HepG2 (cell line): Measurements from ENCODE around the gene SEMA5B. TPM values are rescaled to one million over a fixed set of nuclear protein-coding genes. Genes with fewer than 3 reads are reported as not detected.

Source experiments
- ATAC-seq: fragments of 200-7000 bp; cut with Tn5 transposase; 3 replicates; pipeline ENCODE4 v1.9.1; 2020; ENCODE audit warnings: mild to moderate bottlenecking, moderate library complexity
- BruUV-seq: library from RNA; stranded (reverse); fragments of 400-500 nt; replicated peaks from 2 replicates; lab custom pipeline; 2021; lab: Mats Ljungman, UMichigan
- CTCF ChIA-PET: fragments of 300-600 bp; formaldehyde crosslinking; extraction: SDS; loops from one replicate; lab custom pipeline; 2021; ENCODE audit warnings: low total read pairs, inconsistent platforms, low intra/inter-chr PET ratio; lab: Yijun Ruan, JAX
- POLR2A ChIA-PET: fragments of 350-600 bp; sonication (Branson Sonifier 250); formaldehyde crosslinking; loops from one replicate; lab custom pipeline; 2020; ENCODE audit warnings: antibody characterized with exemption, inconsistent platforms; lab: Yijun Ruan, JAX
- DNase-seq: peaks from one replicate; pipeline ENCODE4 v3.0.0-alpha.2; 2015; ENCODE audit warnings: low spot score
- FAIRE-seq: peaks from 3 replicates; lab custom pipeline; 2011; peaks lifted over from hg19 to GRCh38; lab: Jason Lieb, UNC
- H2AFZ ChIP-seq: one replicate; pipeline ENCODE4 v1.6.1; 2011; ENCODE audit warnings: low read length, inconsistent platforms
- H3K27ac ChIP-seq: fragments of 300-600 bp; 3 replicates; pipeline ENCODE4 v1.8.0; 2011; ENCODE audit warnings: mixed run types, mild to moderate bottlenecking, mixed read lengths, low read length, inconsistent platforms; ENCODE audit not compliant: insufficient read depth; ENCODE audit errors: extremely low read length
- H3K27me3 ChIP-seq, 2 experiments: fragments of 200-600 bp in 1 of 2; 2 replicates in 1 of 2; 3 replicates in 1 of 2; pipeline versions ENCODE4 v1.6.0 to v1.8.0; 2011; ENCODE audit warnings: low read length in 2 of 2, mild to moderate bottlenecking in 2 of 2, moderate library complexity in 2 of 2, inconsistent platforms in 1 of 2; ENCODE audit not compliant: insufficient read depth in 2 of 2, control insufficient read depth in 1 of 2
- H3K36me3 ChIP-seq, 2 experiments: fragments of 200-600 bp in 1 of 2; replicated peaks in 1 of 2; 2 replicates in 1 of 2; 3 replicates in 1 of 2; pipeline versions ENCODE4 v1.5.1 to v1.8.0; 2011; ENCODE audit warnings: low read length in 2 of 2, inconsistent platforms in 1 of 2; ENCODE audit not compliant: insufficient read depth in 2 of 2, control insufficient read depth in 1 of 2
- H3K4me1 ChIP-seq: 2 replicates; pipeline ENCODE4 v1.5.1; 2012; ENCODE audit warnings: low read length, inconsistent platforms; ENCODE audit not compliant: insufficient read depth
- H3K4me2 ChIP-seq: 2 replicates; pipeline ENCODE4 v1.6.0; 2011; ENCODE audit warnings: low read depth, low read length, inconsistent platforms
- H3K4me3 ChIP-seq, 3 experiments: fragments of 200-600 bp in 1 of 3; sonication (generic), shearing (Covaris generic) in 1 of 3; replicated peaks in 1 of 3; 2 replicates each; pipeline ENCODE4 v1.5.1; 2011 to 2016; ENCODE audit warnings: low read length in 3 of 3, inconsistent platforms in 2 of 3, low read depth in 2 of 3, mild to moderate bottlenecking in 2 of 3, control low read depth in 1 of 3, mixed read lengths in 1 of 3; ENCODE audit not compliant: insufficient read depth in 1 of 3
- H3K79me2 ChIP-seq: one replicate; pipeline ENCODE4 v1.6.1; 2011; ENCODE audit warnings: low read length, inconsistent platforms; ENCODE audit not compliant: insufficient read depth
- H3K9ac ChIP-seq: 2 replicates; pipeline ENCODE4 v1.6.0; 2011; ENCODE audit warnings: mild to moderate bottlenecking, low read depth, low read length, inconsistent platforms; ENCODE audit not compliant: insufficient read depth
- H3K9me3 ChIP-seq: 2 replicates; pipeline ENCODE4 v1.5.1; 2012; ENCODE audit warnings: mild to moderate bottlenecking, low read length
- H4K20me1 ChIP-seq: 2 replicates; pipeline ENCODE4 v1.6.0; 2011; ENCODE audit warnings: inconsistent platforms, mild to moderate bottlenecking, low read length, moderate library complexity; ENCODE audit not compliant: insufficient read depth
- ELF3 ChIP-seq: IDR thresholded peaks from 2 replicates; pipeline ENCODE4 v1.6.1; 2016; ENCODE audit warnings: missing genetic modification reagents, missing compliant biosample characterization
- FOSL1 ChIP-seq: sonication (generic); formaldehyde crosslinking; IDR thresholded peaks from 2 replicates; pipeline ENCODE4 v1.9.0; 2021; ENCODE audit warnings: missing genetic modification reagents, borderline replicate concordance
- HNRNPL ChIP-seq: fragments of 200-400 bp; formaldehyde crosslinking; IDR thresholded peaks from 2 replicates; pipeline ENCODE4 v1.6.1; 2017; ENCODE audit warnings: mild to moderate bottlenecking, low read depth, low read length
- NCOA1 ChIP-seq: sonication (generic); formaldehyde crosslinking; IDR thresholded peaks from 2 replicates; pipeline ENCODE4 v1.9.0; 2021; ENCODE audit warnings: missing genetic modification reagents
- NCOA2 ChIP-seq: sonication (generic); formaldehyde crosslinking; IDR thresholded peaks from 2 replicates; pipeline ENCODE4 v1.8.0; 2022; ENCODE audit warnings: inconsistent platforms
- RBFOX2 ChIP-seq: fragments of 200-400 bp; formaldehyde crosslinking; IDR thresholded peaks from 2 replicates; pipeline ENCODE4 v1.6.1; 2017; ENCODE audit warnings: low read depth, mild to moderate bottlenecking, low read length
- RBM22 ChIP-seq: fragments of 200-400 bp; formaldehyde crosslinking; optimal IDR thresholded peaks from 2 replicates; pipeline ENCODE3; 2017; ENCODE audit warnings: mild to moderate bottlenecking, low read length, moderate library complexity
- ZBTB21 ChIP-seq: sonication (generic); formaldehyde crosslinking; IDR thresholded peaks from 2 replicates; pipeline ENCODE4 v1.4.0; 2020; ENCODE audit warnings: missing genetic modification reagents
- ZBTB7B ChIP-seq: sonication (generic); formaldehyde crosslinking; IDR thresholded peaks from 2 replicates; pipeline ENCODE4 v1.4.0; 2020; ENCODE audit warnings: missing genetic modification reagents
- ZFP62 ChIP-seq: sonication (generic); formaldehyde crosslinking; IDR thresholded peaks from 2 replicates; pipeline ENCODE4 v1.4.0; 2020; ENCODE audit warnings: missing genetic modification reagents
- ZMYM4 ChIP-seq: sonication (generic); formaldehyde crosslinking; IDR thresholded peaks from 2 replicates; pipeline ENCODE4 v1.8.1; 2023; ENCODE audit warnings: mild to moderate bottlenecking, missing genetic modification reagents
- ZNF274 ChIP-seq: sonication (generic); formaldehyde crosslinking; IDR thresholded peaks from 2 replicates; pipeline ENCODE4 v1.5.1; 2020; ENCODE audit warnings: mild to moderate bottlenecking, missing genetic modification reagents
- ZNF777 ChIP-seq: sonication (generic); formaldehyde crosslinking; IDR thresholded peaks from 2 replicates; pipeline ENCODE4 v1.4.0; 2020; ENCODE audit warnings: missing genetic modification reagents
- ZSCAN29 ChIP-seq: sonication (generic); formaldehyde crosslinking; conservative IDR thresholded peaks from 2 replicates; pipeline ENCODE4 v1.4.0; 2020; ENCODE audit warnings: mild to moderate bottlenecking, missing genetic modification reagents
- WGBS: methylation state at CpG from one replicate; pipeline ENCODE4 v1.1.6; 2017; ENCODE audit warnings: low lambda C conversion rate; 5-methylcytosine and 5-hydroxymethylcytosine counted together
- in situ Hi-C: cut with HindIII; loops from 2 replicates; pipeline ENCODE4 v1.10.0; 2017; ENCODE audit warnings: low pct_unique_long_range_greater_than_20kb; ENCODE audit not compliant: extremely low pct_ligation_motif_present
- intact Hi-C: fragments of 100-400 bp; cut with micrococcal nuclease; formaldehyde crosslinking; loops from one replicate; pipeline ENCODE4 v1.10.0; 2022; ENCODE audit not compliant: unreplicated experiment
- polyA plus RNA-seq, 8 experiments: library from polyadenylated mRNA; depleted of rRNA in 3 of 8; stranded (reverse) in 7 of 8; unstranded in 1 of 8; fragments of >200 nt; fragmentation: Illumina TruSeq in 4 of 8; extraction: Trizol in 4 of 8; gene quantifications; 2 replicates each; pipeline versions ENCODE4 v1.2.1 to v1.2.3, GENCODE V29; 2011 to 2016; ENCODE audit warnings: low read depth in 4 of 8, missing spikeins in 1 of 8, mixed read lengths in 1 of 8; ENCODE audit not compliant: insufficient read depth in 1 of 8
- total RNA-seq, 5 experiments: library from RNA; depleted of rRNA; stranded (reverse); fragments of >200 nt; fragmentation: Illumina TruSeq; extraction: Trizol; gene quantifications; 2 replicates each; pipeline ENCODE4 v1.2.3, GENCODE V29; 2016; ENCODE audit warnings: low read depth in 1 of 5
- TF ChIP-seq, protein P1 (sequence below): sonication (generic); formaldehyde crosslinking; conservative IDR thresholded peaks from 2 replicates; pipeline ENCODE4 v1.4.0; 2020; ENCODE audit warnings: missing genetic modification reagents
- TF ChIP-seq, protein P2 (sequence below): IDR thresholded peaks from 2 replicates; pipeline ENCODE4 v1.6.1; 2016; ENCODE audit warnings: low read depth, control low read depth
- TF ChIP-seq, protein P3 (sequence below): sonication (generic); formaldehyde crosslinking; IDR thresholded peaks from 2 replicates; pipeline ENCODE4 v1.5.1; 2020; ENCODE audit warnings: mild to moderate bottlenecking, missing genetic modification reagents, moderate library complexity
- TF ChIP-seq, protein P4 (sequence below): sonication (generic); formaldehyde crosslinking; IDR thresholded peaks from 2 replicates; pipeline ENCODE4 v1.8.0; 2022; ENCODE audit warnings: mild to moderate bottlenecking, missing genetic modification reagents; ENCODE audit not compliant: insufficient replicate concordance
- TF ChIP-seq, protein P5 (sequence below): sonication (generic); formaldehyde crosslinking; IDR thresholded peaks from 2 replicates; pipeline ENCODE4 v1.4.0; 2020; ENCODE audit warnings: missing genetic modification reagents

The SEMA5B gene
- total and polyA plus RNA-seq, 2 of the 13 experiments (the other 11 are each of a cell fraction or from before 2014, with no cell fraction given): not detected

DNA sequence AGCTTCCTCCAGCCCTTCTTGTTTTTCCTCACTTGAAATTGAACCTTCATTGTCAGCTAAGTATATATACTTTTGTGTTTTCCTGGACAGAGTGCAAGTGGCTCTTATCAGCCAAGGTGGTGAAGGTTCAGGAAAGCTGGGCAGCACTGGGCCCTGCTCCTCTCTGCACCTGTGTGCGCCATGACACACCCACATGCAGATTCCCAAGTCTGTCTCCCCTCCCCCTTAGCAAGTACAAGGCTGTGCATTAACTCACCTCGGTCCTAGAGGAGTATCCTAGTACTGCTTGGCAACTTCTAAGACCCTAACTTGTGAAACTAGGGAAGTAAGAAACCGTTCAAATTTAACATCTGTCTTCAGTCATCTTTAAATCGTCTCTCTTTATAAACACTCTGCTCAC, 146.9 kb downstream of the SEMA5B start:
- Histone ChIP-seq H3K9me3 (no peaks in the 10 kb centered on the region), H3K4me1 (no peaks in the 10 kb centered on the region), H2AFZ (no peak overlapping the region), H3K27ac (no peak overlapping the region), H3K9ac (no peak overlapping the region), H3K27me3 (no peaks in the 10 kb centered on the region), H4K20me1 (no peaks in the 10 kb centered on the region), H3K79me2 (no peaks in the 10 kb centered on the region), H3K36me3 (no peaks in the 10 kb centered on the region), H3K4me3 (no peak overlapping the region), H3K4me2 (no peak overlapping the region)
- ChIA-PET CTCF (no interaction called here), POLR2A (no interaction called here)
- DNase-seq: no peak
- no peak for ATAC-seq
- in situ Hi-C loops: no loop called here
- WGBS: 82% methylated on average over 4 of the region's 4 CpGs
- no TSS peak for BruUV-seq
- TF ChIP-seq NCOA2 (CRISPR knock-in tag) (no peak), RBM22 (no peak), ZBTB21 (no peak), FOSL1 (no peak), ZMYM4 (CRISPR knock-in tag) (no peak), RBFOX2 (no peak), ELF3 (CRISPR knock-in tag) (no peak), NCOA1 (no peak), ZBTB7B (CRISPR knock-in tag) (no peak), ZNF274 (CRISPR knock-in tag) (no peak), HNRNPL (no peak), ZFP62 (CRISPR knock-in tag) (no peak), ZNF777 (CRISPR knock-in tag) (no peak), ZSCAN29 (no peak)
- TF ChIP-seq, protein P1, sequence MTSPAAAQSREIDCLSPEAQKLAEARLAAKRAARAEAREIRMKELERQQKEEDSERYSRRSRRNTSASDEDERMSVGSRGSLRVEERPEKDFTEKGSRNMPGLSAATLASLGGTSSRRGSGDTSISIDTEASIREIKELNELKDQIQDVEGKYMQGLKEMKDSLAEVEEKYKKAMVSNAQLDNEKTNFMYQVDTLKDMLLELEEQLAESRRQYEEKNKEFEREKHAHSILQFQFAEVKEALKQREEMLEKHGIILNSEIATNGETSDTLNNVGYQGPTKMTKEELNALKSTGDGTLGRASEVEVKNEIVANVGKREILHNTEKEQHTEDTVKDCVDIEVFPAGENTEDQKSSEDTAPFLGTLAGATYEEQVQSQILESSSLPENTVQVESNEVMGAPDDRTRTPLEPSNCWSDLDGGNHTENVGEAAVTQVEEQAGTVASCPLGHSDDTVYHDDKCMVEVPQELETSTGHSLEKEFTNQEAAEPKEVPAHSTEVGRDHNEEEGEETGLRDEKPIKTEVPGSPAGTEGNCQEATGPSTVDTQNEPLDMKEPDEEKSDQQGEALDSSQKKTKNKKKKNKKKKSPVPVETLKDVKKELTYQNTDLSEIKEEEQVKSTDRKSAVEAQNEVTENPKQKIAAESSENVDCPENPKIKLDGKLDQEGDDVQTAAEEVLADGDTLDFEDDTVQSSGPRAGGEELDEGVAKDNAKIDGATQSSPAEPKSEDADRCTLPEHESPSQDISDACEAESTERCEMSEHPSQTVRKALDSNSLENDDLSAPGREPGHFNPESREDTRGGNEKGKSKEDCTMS (CRISPR knock-in tag): no peak
- TF ChIP-seq, protein P2, sequence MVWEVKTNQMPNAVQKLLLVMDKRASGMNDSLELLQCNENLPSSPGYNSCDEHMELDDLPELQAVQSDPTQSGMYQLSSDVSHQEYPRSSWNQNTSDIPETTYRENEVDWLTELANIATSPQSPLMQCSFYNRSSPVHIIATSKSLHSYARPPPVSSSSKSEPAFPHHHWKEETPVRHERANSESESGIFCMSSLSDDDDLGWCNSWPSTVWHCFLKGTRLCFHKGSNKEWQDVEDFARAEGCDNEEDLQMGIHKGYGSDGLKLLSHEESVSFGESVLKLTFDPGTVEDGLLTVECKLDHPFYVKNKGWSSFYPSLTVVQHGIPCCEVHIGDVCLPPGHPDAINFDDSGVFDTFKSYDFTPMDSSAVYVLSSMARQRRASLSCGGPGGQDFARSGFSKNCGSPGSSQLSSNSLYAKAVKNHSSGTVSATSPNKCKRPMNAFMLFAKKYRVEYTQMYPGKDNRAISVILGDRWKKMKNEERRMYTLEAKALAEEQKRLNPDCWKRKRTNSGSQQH (CRISPR knock-in tag): no peak
- TF ChIP-seq, protein P3, sequence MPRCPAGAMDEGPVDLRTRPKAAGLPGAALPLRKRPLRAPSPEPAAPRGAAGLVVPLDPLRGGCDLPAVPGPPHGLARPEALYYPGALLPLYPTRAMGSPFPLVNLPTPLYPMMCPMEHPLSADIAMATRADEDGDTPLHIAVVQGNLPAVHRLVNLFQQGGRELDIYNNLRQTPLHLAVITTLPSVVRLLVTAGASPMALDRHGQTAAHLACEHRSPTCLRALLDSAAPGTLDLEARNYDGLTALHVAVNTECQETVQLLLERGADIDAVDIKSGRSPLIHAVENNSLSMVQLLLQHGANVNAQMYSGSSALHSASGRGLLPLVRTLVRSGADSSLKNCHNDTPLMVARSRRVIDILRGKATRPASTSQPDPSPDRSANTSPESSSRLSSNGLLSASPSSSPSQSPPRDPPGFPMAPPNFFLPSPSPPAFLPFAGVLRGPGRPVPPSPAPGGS (CRISPR knock-in tag): no peak
- TF ChIP-seq, protein P4, sequence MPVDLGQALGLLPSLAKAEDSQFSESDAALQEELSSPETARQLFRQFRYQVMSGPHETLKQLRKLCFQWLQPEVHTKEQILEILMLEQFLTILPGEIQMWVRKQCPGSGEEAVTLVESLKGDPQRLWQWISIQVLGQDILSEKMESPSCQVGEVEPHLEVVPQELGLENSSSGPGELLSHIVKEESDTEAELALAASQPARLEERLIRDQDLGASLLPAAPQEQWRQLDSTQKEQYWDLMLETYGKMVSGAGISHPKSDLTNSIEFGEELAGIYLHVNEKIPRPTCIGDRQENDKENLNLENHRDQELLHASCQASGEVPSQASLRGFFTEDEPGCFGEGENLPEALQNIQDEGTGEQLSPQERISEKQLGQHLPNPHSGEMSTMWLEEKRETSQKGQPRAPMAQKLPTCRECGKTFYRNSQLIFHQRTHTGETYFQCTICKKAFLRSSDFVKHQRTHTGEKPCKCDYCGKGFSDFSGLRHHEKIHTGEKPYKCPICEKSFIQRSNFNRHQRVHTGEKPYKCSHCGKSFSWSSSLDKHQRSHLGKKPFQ (CRISPR knock-in tag): no peak
- TF ChIP-seq, protein P5, sequence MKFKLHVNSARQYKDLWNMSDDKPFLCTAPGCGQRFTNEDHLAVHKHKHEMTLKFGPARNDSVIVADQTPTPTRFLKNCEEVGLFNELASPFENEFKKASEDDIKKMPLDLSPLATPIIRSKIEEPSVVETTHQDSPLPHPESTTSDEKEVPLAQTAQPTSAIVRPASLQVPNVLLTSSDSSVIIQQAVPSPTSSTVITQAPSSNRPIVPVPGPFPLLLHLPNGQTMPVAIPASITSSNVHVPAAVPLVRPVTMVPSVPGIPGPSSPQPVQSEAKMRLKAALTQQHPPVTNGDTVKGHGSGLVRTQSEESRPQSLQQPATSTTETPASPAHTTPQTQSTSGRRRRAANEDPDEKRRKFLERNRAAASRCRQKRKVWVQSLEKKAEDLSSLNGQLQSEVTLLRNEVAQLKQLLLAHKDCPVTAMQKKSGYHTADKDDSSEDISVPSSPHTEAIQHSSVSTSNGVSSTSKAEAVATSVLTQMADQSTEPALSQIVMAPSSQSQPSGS (CRISPR knock-in tag): no peak
- intact Hi-C loops: no loop called here
- FAIRE-seq: no peak
